Smooth muscle cell of trachea (primary cell): ENCODE results near the gene AP4M1. TPM values are rescaled to one million over a fixed set of nuclear protein-coding genes. Genes with fewer than 3 reads are reported as not detected.

Experiments
- total RNA-seq: library from RNA; depleted of rRNA; stranded (reverse); fragments of >200 nt; gene quantifications from 2 replicates; pipeline ENCODE4 v1.2.1, GENCODE V29; 2014

The AP4M1 gene
- total RNA-seq: 33.2 and 53.1 TPM in 2 replicates

GRCh38 chr7:100101016-100101862, at the start of gene AP4M1, which contains the start of gene MCM7:
Gene AP4M1, plus strand, starts transcription at chr7:100101643. Its CDS starts 72 bp downstream, at chr7:100101715.
Gene MCM7, minus strand, starts transcription at chr7:100101397. Its CDS starts 103 bp downstream, at chr7:100101294.

GRCh38 chr7:100081535-100082102, 19.8 kb upstream of the AP4M1 start, which contains the start of gene ZNF3:
Gene ZNF3, minus strand, starts transcription at chr7:100081723. Its CDS starts 4,366 bp downstream, at chr7:100077357.

GRCh38 chr7:100088621-100089457, 12.6 kb upstream of the AP4M1 start, which contains the start of gene COPS6:
Gene COPS6, plus strand, starts transcription at chr7:100088969. Its CDS starts 22 bp downstream, at chr7:100088991.

GRCh38 chr7:100119072-100119969, 17.9 kb downstream of the AP4M1 start, which contains the start of the genes CNPY4 and TAF6:
Gene CNPY4, plus strand, starts transcription at chr7:100119634. Its CDS starts 111 bp downstream, at chr7:100119745.
Gene TAF6, minus strand, starts transcription at chr7:100119358. Its CDS starts 5,149 bp downstream, at chr7:100114209.

GRCh38 chr7:100126931-100127865, 25.8 kb downstream of the AP4M1 start, which contains the start of gene MBLAC1:
Gene MBLAC1, plus strand, starts transcription at chr7:100126967. Its CDS starts 429 bp downstream, at chr7:100127396.

GRCh38 chr7:100148559-100149328, 47.3 kb downstream of the AP4M1 start, which contains the start of gene LAMTOR4:
Gene LAMTOR4, plus strand, starts transcription at chr7:100148918. Its CDS starts 55 bp downstream, at chr7:100148973.

Other genes starting within 250 kb of the AP4M1 start
- gene OR2AE1, start 224.6 kb upstream of the AP4M1 start, total RNA-seq: not detected in 2 replicates
- 38.3 and 46.0 TPM in 2 replicates for gene TRIM4, start 182.1 kb upstream of the AP4M1 start, total RNA-seq
- gene GJC3, start 172.0 kb upstream of the AP4M1 start, total RNA-seq: not detected in 2 replicates
- gene AZGP1, start 125.6 kb upstream of the AP4M1 start, total RNA-seq: not detected in 2 replicates
- gene ZKSCAN1, start 86.0 kb upstream of the AP4M1 start, total RNA-seq: 44.7 and 48.1 TPM in 2 replicates
- 10.2 and 13.9 TPM in 2 replicates for gene ZSCAN21, start 51.9 kb upstream of the AP4M1 start, total RNA-seq
- 24.9 and 32.3 TPM in 2 replicates for gene ZNF3, start 19.9 kb upstream of the AP4M1 start, total RNA-seq
- gene COPS6, start 12.7 kb upstream of the AP4M1 start, total RNA-seq: 74.6 and 113 TPM in 2 replicates
- 16.7 and 118 TPM in 2 replicates for gene MCM7, start 246 bp upstream of the AP4M1 start, total RNA-seq
- 65.5 and 69.7 TPM in 2 replicates for gene TAF6, start 17.7 kb downstream of the AP4M1 start, total RNA-seq
- gene CNPY4, start 18.0 kb downstream of the AP4M1 start, total RNA-seq: 31.3 and 37.7 TPM in 2 replicates
- 2.5 and 3.6 TPM in 2 replicates for gene MBLAC1, start 25.3 kb downstream of the AP4M1 start, total RNA-seq
- gene LAMTOR4, start 47.3 kb downstream of the AP4M1 start, total RNA-seq: 59.9 and 108 TPM in 2 replicates
- 4.8 and 7.1 TPM in 2 replicates for gene TRAPPC14, start 57.1 kb downstream of the AP4M1 start, total RNA-seq
- 4.1 and 12.7 TPM in 2 replicates for gene GAL3ST4, start 67.0 kb downstream of the AP4M1 start, total RNA-seq
- gene GPC2, start 75.7 kb downstream of the AP4M1 start, total RNA-seq: 1.8 and 2.6 TPM in 2 replicates
- 0.66 and 1.6 TPM in 2 replicates for gene STAG3, start 76.3 kb downstream of the AP4M1 start, total RNA-seq
- 0.17 TPM in 1 of 2 replicates, not detected in the other for gene PVRIG, start 118.3 kb downstream of the AP4M1 start, total RNA-seq
- gene SPDYE3, start 206.1 kb downstream of the AP4M1 start, total RNA-seq: not detected in 2 replicates